GM12878 (cell line): Measurements from ENCODE around the gene KPNA3. TPM values are rescaled to one million over a fixed set of nuclear protein-coding genes. Genes with fewer than 3 reads are reported as not detected.

ENCODE experiments used
- ATAC-seq: fragments of 200-7000 bp; cut with Tn5 transposase; 3 replicates; pipeline ENCODE4 v1.9.1; 2020; ENCODE audit warnings: mild to moderate bottlenecking, moderate library complexity
- BruUV-seq: library from RNA; stranded (reverse); fragments of 400-500 nt; replicated peaks from 2 replicates; lab custom pipeline; 2021; lab: Mats Ljungman, UMichigan
- CTCF ChIA-PET: fragments of 300-600 bp; sonication (Branson Sonifier 250); formaldehyde crosslinking; extraction: SDS; loops from one replicate; lab custom pipeline; 2021; ENCODE audit warnings: inconsistent platforms; lab: Yijun Ruan, JAX
- POLR2A ChIA-PET: fragments of 350-600 bp; formaldehyde crosslinking; extraction: SDS; loops from one replicate; lab custom pipeline; 2021; ENCODE audit warnings: inconsistent platforms; lab: Charles Lee
- RAD21 ChIA-PET: fragments of 300-600 bp; sonication (Branson Sonifier 250); formaldehyde crosslinking; loops from one replicate; lab custom pipeline; 2023; ENCODE audit warnings: antibody characterized with exemption; ENCODE audit not compliant: unreplicated experiment; lab: Charles Lee
- SMC1A ChIA-PET: fragments of 300-600 bp; sonication (Branson Sonifier 250); formaldehyde crosslinking; loops from one replicate; lab custom pipeline; 2023; ENCODE audit not compliant: unreplicated experiment, uncharacterized antibody; lab: Charles Lee
- DNase-seq: peaks from one replicate; pipeline ENCODE4 v3.0.0-alpha.2; 2011; ENCODE audit warnings: low read depth, low spot score
- FAIRE-seq: peaks from 3 replicates; lab custom pipeline; 2011; peaks lifted over from hg19 to GRCh38; lab: Jason Lieb, UNC
- H2AFZ ChIP-seq: 2 replicates; pipeline ENCODE4 v1.6.0; 2011; ENCODE audit warnings: low read depth, low read length, control low read depth; ENCODE audit not compliant: control insufficient read depth
- H3K27ac ChIP-seq: 2 replicates; pipeline ENCODE4 v1.5.1; 2011; ENCODE audit warnings: control low read depth; ENCODE audit not compliant: control insufficient read depth, insufficient read depth
- H3K27me3 ChIP-seq, 2 experiments: replicated peaks in 1 of 2; 2 replicates each; pipeline versions ENCODE4 v1.6.0 to v1.6.1; 2011; ENCODE audit warnings: low read length in 1 of 2; ENCODE audit not compliant: control insufficient read depth in 2 of 2, insufficient read depth in 2 of 2
- H3K36me3 ChIP-seq, 2 experiments: 2 replicates each; pipeline ENCODE4 v1.5.1; 2011; ENCODE audit warnings: low read length in 1 of 2; ENCODE audit not compliant: control insufficient read depth in 2 of 2, insufficient read depth in 2 of 2
- H3K4me1 ChIP-seq: 2 replicates; pipeline ENCODE4 v1.6.1; 2011; ENCODE audit warnings: mild to moderate bottlenecking, low read length, moderate library complexity, mixed read lengths; ENCODE audit not compliant: control insufficient read depth, insufficient read depth
- H3K4me2 ChIP-seq: 2 replicates; pipeline ENCODE4 v1.6.0; 2011; ENCODE audit warnings: control low read depth; ENCODE audit not compliant: control insufficient read depth, insufficient read depth
- H3K4me3 ChIP-seq: fragments of 200-600 bp; sonication (generic); 2 replicates; pipeline ENCODE4 v1.5.1; 2016
- H3K79me2 ChIP-seq: 2 replicates; pipeline ENCODE4 v1.6.0; 2011; ENCODE audit warnings: low read length; ENCODE audit not compliant: control insufficient read depth, insufficient read depth
- H3K9ac ChIP-seq: 2 replicates; pipeline ENCODE4 v1.8.0; 2011; ENCODE audit warnings: low read length, control low read depth, mixed read lengths; ENCODE audit not compliant: control insufficient read depth, insufficient read depth
- H3K9me3 ChIP-seq: replicated peaks from 3 replicates; pipeline ENCODE4 v1.5.1; 2011; ENCODE audit warnings: mild to moderate bottlenecking, low read length; ENCODE audit not compliant: control insufficient read depth, insufficient read depth
- H4K20me1 ChIP-seq: 2 replicates; pipeline ENCODE4 v1.6.0; 2011; ENCODE audit not compliant: control insufficient read depth, insufficient read depth
- ATF7 ChIP-seq: fragments of 450-650 bp; IDR thresholded peaks from 2 replicates; pipeline ENCODE4 v1.6.1; 2016; ENCODE audit warnings: low read depth, mild to moderate bottlenecking
- BMI1 ChIP-seq: fragments of 450-650 bp; IDR thresholded peaks from 2 replicates; pipeline ENCODE4 v1.6.1; 2016; ENCODE audit warnings: mild to moderate bottlenecking, moderate library complexity, borderline replicate concordance
- CEBPB ChIP-seq, 2 experiments: fragments of 150-350 bp in 1 of 2; IDR thresholded peaks; 2 replicates each; pipeline ENCODE4 v1.6.1; 2012 to 2014; ENCODE audit warnings: low read depth in 2 of 2, low read length in 2 of 2, borderline replicate concordance in 1 of 2, inconsistent platforms in 1 of 2
- CHD1 ChIP-seq: IDR thresholded peaks from 2 replicates; pipeline ENCODE4 v1.6.1; 2012; ENCODE audit warnings: low read depth, low read length, improper control_type of control experiment
- CHD2 ChIP-seq: IDR thresholded peaks from 2 replicates; pipeline ENCODE4 v1.6.1; 2011; ENCODE audit warnings: low read depth, low read length, improper control_type of control experiment, borderline replicate concordance
- ESRRA ChIP-seq: IDR thresholded peaks from 2 replicates; pipeline ENCODE4 v1.6.1; 2012; ENCODE audit warnings: mild to moderate bottlenecking, low read length, improper control_type of control experiment
- FOXK2 ChIP-seq: fragments of 450-650 bp; IDR thresholded peaks from 2 replicates; pipeline ENCODE4 v1.6.1; 2017; ENCODE audit warnings: mild to moderate bottlenecking, moderate library complexity
- HDAC2 ChIP-seq: fragments of 200-600 bp; sonication (generic); IDR thresholded peaks from 2 replicates; pipeline ENCODE4 v1.6.1; 2017
- IKZF1 ChIP-seq: fragments of 450-650 bp; conservative IDR thresholded peaks from 2 replicates; pipeline ENCODE4 v1.6.1; 2017; ENCODE audit warnings: antibody characterized with exemption, mild to moderate bottlenecking
- KLF5 ChIP-seq: fragments of 450-650 bp; IDR thresholded peaks from 2 replicates; pipeline ENCODE4 v1.6.1; 2014; ENCODE audit warnings: mild to moderate bottlenecking; ENCODE audit not compliant: partially characterized antibody
- MTA2 ChIP-seq: fragments of 450-650 bp; IDR thresholded peaks from 2 replicates; pipeline ENCODE4 v1.6.1; 2016; ENCODE audit warnings: low read depth, mild to moderate bottlenecking, moderate library complexity
- NFXL1 ChIP-seq: fragments of 450-650 bp; IDR thresholded peaks from 2 replicates; pipeline ENCODE4 v1.6.1; 2017; ENCODE audit warnings: antibody characterized with exemption, mild to moderate bottlenecking, borderline replicate concordance
- POLR2A ChIP-seq: IDR thresholded peaks from 2 replicates; pipeline ENCODE4 v1.6.1; 2011; ENCODE audit warnings: low read depth, mild to moderate bottlenecking, low read length
- POU2F2 ChIP-seq: IDR thresholded peaks from 3 replicates; pipeline ENCODE4 v1.6.1; 2011; ENCODE audit warnings: low read depth, mild to moderate bottlenecking, low read length, borderline replicate concordance
- RAD51 ChIP-seq: fragments of 450-650 bp; IDR thresholded peaks from 2 replicates; pipeline ENCODE4 v1.6.1; 2016; ENCODE audit warnings: moderate library complexity, mild to moderate bottlenecking, inconsistent platforms
- SIX5 ChIP-seq: IDR thresholded peaks from 2 replicates; pipeline ENCODE4 v1.6.1; 2011; ENCODE audit warnings: mild to moderate bottlenecking, low read depth, low read length, moderate library complexity; ENCODE audit not compliant: severe bottlenecking
- TBL1XR1 ChIP-seq: IDR thresholded peaks from 2 replicates; pipeline ENCODE4 v1.6.1; 2012; ENCODE audit warnings: low read depth, low read length, improper control_type of control experiment
- TCF7 ChIP-seq: IDR thresholded peaks from 2 replicates; pipeline ENCODE4 v1.6.1; 2014; ENCODE audit warnings: antibody characterized with exemption, borderline replicate concordance
- WRNIP1 ChIP-seq: IDR thresholded peaks from 2 replicates; pipeline ENCODE4 v1.6.1; 2011; ENCODE audit warnings: low read depth, low read length, improper control_type of control experiment, borderline replicate concordance
- ZBED1 ChIP-seq: IDR thresholded peaks from 2 replicates; pipeline ENCODE4 v1.6.1; 2016; ENCODE audit warnings: borderline replicate concordance
- ZNF687 ChIP-seq: fragments of 450-650 bp; IDR thresholded peaks from 2 replicates; pipeline ENCODE4 v1.6.1; 2017; ENCODE audit warnings: mild to moderate bottlenecking, moderate library complexity
- WGBS: methylation state at CpG from one replicate; pipeline ENCODE4 v1.1.6; 2016; ENCODE audit warnings: low lambda C conversion rate; ENCODE audit not compliant: insufficient replicate concordance, insufficient coverage; ENCODE audit errors: missing lambda C conversion rate; 5-methylcytosine and 5-hydroxymethylcytosine counted together
- in situ Hi-C: fragments of 300-500 bp; cut with MboI; formaldehyde crosslinking; loops from 9 replicates; pipeline ENCODE4 v1.14.3; 2018; ENCODE audit warnings: mixed read lengths
- intact Hi-C: fragments of 100-400 bp; cut with micrococcal nuclease; formaldehyde crosslinking; loops from one replicate; pipeline ENCODE4 v1.14.2; 2022; ENCODE audit not compliant: unreplicated experiment
- polyA plus RNA-seq, 11 experiments: library from polyadenylated mRNA; depleted of rRNA in 4 of 11; unstranded in 6 of 11; stranded (reverse) in 5 of 11; fragments of >200 nt; fragmentation: Nextera tagmentation in 4 of 11; fragmentation: Illumina TruSeq in 1 of 11; extraction: Ambion mirVana in 4 of 11; extraction: Trizol in 1 of 11; gene quantifications; 1 replicate in 1 of 11; 2 replicates in 10 of 11; pipeline versions ENCODE4 v1.2.1 to v1.2.3, GENCODE V29; 2011 to 2016; ENCODE audit warnings: inconsistent platforms in 2 of 11, missing spikeins in 2 of 11, low read depth in 1 of 11
- total RNA-seq, 4 experiments: library from RNA; depleted of rRNA in 3 of 4; stranded (reverse); fragments of >200 nt in 3 of 4; fragmentation: Illumina TruSeq in 1 of 4; extraction: Trizol in 1 of 4; gene quantifications; 2 replicates each; pipeline versions ENCODE4 v1.2.1 to v1.2.3, GENCODE V29; 2013 to 2021

Gene KPNA3
- total and polyA plus RNA-seq, 10 of the 15 experiments (the other 5 are each of a cell fraction or from before 2014, with no cell fraction given), result 23.3 to 50.5 (median 31.1) TPM

- FAIRE-seq, result no peak
- H3K27ac ChIP-seq, result no peak overlapping the region
Observed at GRCh38 chr13:49828453-49828852, 36.0 kb upstream of the KPNA3 start.

GRCh38 chr13:49827891-49828290 is 35.4 kb upstream of the KPNA3 start:
- Histone ChIP-seq H3K27me3 (no peaks in the 10 kb centered on the region), H4K20me1 (no peaks in the 10 kb centered on the region), H3K79me2 (no peaks in the 10 kb centered on the region), H2AFZ (no peak overlapping the region), H3K9ac (no peak overlapping the region), H3K4me2 (no peak overlapping the region), H3K4me3 (no peak overlapping the region), H3K4me1 (no peaks in the 10 kb centered on the region), H3K9me3 (no peaks in the 10 kb centered on the region; the same call in 2 of the 3 replicates), H3K27ac (no peak overlapping the region), H3K36me3 (no peaks in the 10 kb centered on the region)
- DNase-seq (no peak), FAIRE-seq (no peak), ATAC-seq (no peak)
- TF ChIP-seq TBL1XR1 (no peak), WRNIP1 (no peak), KLF5 (no peak), CHD1 (no peak), ESRRA (no peak), FOXK2 (no peak), CHD2 (no peak), ZNF687 (no peak), HDAC2 (no peak), TCF7 (no peak), ZBED1 (no peak), SIX5 (no peak), MTA2 (no peak)
- intact Hi-C loops (no loop called here), in situ Hi-C loops (no loop called here)
- ChIA-PET RAD21 (no interaction called here), CTCF (no interaction called here), SMC1A (interaction anchor here (0.7 kb wide), 1 partner anchor 24 kb away, joined by 3 read pairs; no protein-coding TSS in a partner anchor), POLR2A (no interaction called here)
- no TSS peak for BruUV-seq
- WGBS, result 46% methylated on average over 3 of the region's 3 CpGs

More at GRCh38 chr13:49828453-49828852, 36.0 kb upstream of the KPNA3 start:
- no peak overlapping the region for H3K4me3 ChIP-seq
- no peaks in the 10 kb centered on the region for H3K4me1 ChIP-seq
- H3K4me2 ChIP-seq, result no peak overlapping the region
- whole genome bisulfite sequencing, result 0% methylated on average over 1 of the region's 2 CpGs
- no peaks in the 10 kb centered on the region for H3K27me3 ChIP-seq
- ChIA-PET POLR2A (no interaction called here), RAD21 (no interaction called here), SMC1A (no interaction called here), CTCF (no interaction called here)
- no peaks in the 10 kb centered on the region for H3K79me2 ChIP-seq
- intact Hi-C loops, result no loop called here
- H4K20me1 ChIP-seq, result no peaks in the 10 kb centered on the region
- in situ Hi-C loops, result no loop called here
- no peak overlapping the region for H3K9ac ChIP-seq
- H3K36me3 ChIP-seq, result no peaks in the 10 kb centered on the region
- TF ChIP-seq BMI1 (no peak), CHD1 (no peak), IKZF1 (no peak), RAD51 (no peak), CHD2 (no peak), POLR2A (no peak), ZBED1 (no peak), POU2F2 (no peak), ATF7 (no peak), NFXL1 (no peak), KLF5 (no peak), CEBPB (IDR thresholded peaks at IDR 0.05; ENCODE audit: borderline replicate concordance in 1 of 2, low read depth in 2 of 2, low read length in 2 of 2) (no peak)
- H2AFZ ChIP-seq, result no peak overlapping the region
- no peak for ATAC-seq
- H3K9me3 ChIP-seq, result no peaks in the 10 kb centered on the region; the same call in 2 of the 3 replicates
- DNase-seq, result no peak
- BruUV-seq, result no TSS peak
